ENCODE data around the gene GRK4. TPM values are rescaled to one million over a fixed set of nuclear protein-coding genes. Genes with fewer than 3 reads are reported as not detected.
"Not testable (repeated sequence)": the region's sequence is repeated elsewhere in the genome, so short reads cannot be mapped to it uniquely, and the experiment has no call there.

Gene GRK4
- total and polyA plus RNA-seq, 7 donors = 0.60 to 10.2 (median 3.9) TPM

GRCh38 chr4:2943364-2944090 lies 19.8 kb upstream of the GRK4 start:
- intact Hi-C loops (cut with DNase I) = no loop called here
- Histone ChIP-seq H3K4me3 (no peak overlapping the region), H3K27ac (no peak overlapping the region), H3K9me3 (no peaks in the 10 kb centered on the region), H3K4me1 (no peaks in the 10 kb centered on the region), H3K36me3 (peaks cover 45 to 100% (median 73%) of the 10 kb centered on the region in 4 donors), H3K27me3 (no peaks in the 10 kb centered on the region)
- 94 to 96% methylated on average over 20 of the region's 20 CpGs for WGBS, 2 donors
- DNase-seq = no peak
- TF ChIP-seq POLR2A (IDR thresholded peaks at IDR 0.05) = no peak

GRCh38 chr4:2944091-2944482 lies 19.3 kb upstream of the GRK4 start:
- peaks cover 41 to 100% (median 68%) of the 10 kb centered on the region in 4 donors for H3K36me3 ChIP-seq
- no peaks in the 10 kb centered on the region for H3K4me1 ChIP-seq
- H3K27ac ChIP-seq = no peak overlapping the region
- TF ChIP-seq EP300 (IDR thresholded peaks at IDR 0.05) (no peak), POLR2AphosphoS5 (IDR thresholded peaks at IDR 0.05) (no peak), POLR2A (IDR thresholded peaks at IDR 0.05) (no peak), CTCF (IDR thresholded peaks at IDR 0.05) (no peak)
- H3K27me3 ChIP-seq = no peaks in the 10 kb centered on the region
- no peak overlapping the region for H3K4me3 ChIP-seq
- WGBS, 2 donors = 86 to 92% methylated on average over 11 of the region's 11 CpGs
- H3K9me3 ChIP-seq = no peaks in the 10 kb centered on the region
- DNase-seq = no peak
- intact Hi-C loops (cut with DNase I) = no loop called here

DNA sequence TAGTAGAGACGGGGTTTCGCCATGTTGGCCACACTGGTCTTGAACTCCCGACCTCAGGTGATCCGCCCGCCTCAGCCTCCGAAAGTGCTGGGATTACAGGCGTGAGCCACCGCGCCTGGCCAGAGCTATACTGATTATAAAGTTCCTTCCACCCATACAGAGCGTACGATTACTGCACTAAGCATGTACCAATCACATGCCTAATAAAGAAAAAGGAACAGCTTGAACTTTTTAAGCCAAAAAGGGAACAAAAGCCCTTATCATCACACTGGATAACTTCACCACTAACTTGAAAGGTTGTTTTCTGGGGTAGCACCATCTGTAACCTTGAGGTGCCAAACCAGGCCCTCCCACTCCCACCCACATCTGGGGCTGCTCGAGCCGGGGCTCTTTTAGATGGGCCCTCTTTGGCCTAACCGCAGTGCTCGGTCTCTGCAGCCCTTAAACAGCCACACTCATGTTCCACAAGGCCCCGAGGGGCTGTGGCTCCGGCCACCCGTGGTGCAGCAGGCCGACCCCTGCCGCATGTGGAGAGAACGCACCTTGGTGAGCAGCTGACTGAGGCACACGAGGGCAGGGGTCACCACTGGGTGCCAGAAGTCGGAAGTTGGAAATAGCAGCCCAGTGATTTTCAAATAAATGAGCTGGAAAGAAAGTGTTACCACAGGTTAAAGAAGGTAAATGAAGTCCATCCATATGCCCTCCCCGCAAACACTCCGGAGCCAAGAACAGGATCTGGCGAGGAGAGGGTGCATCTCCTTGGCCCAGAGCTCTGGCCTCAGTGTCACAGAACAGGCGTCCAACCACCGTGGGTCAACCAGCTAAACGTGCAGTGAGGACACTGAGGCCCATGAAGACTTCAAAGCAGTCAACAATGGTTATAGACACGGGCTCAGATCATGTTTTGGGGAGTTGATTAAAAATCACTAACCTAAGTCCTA lies 18.5 kb upstream of the GRK4 start:
- Histone ChIP-seq H3K9me3 (no peaks in the 10 kb centered on the region), H3K4me1 (no peaks in the 10 kb centered on the region), H3K27ac (no peak overlapping the region), H3K27me3 (no peaks in the 10 kb centered on the region), H3K36me3 (peaks cover 39 to 100% (median 67%) of the 10 kb centered on the region in 4 donors), H3K4me3 (no peak overlapping the region)
- TF ChIP-seq POLR2A (IDR thresholded peaks at IDR 0.05) (no peak), POLR2AphosphoS5 (IDR thresholded peaks at IDR 0.05) (no peak), EP300 (IDR thresholded peaks at IDR 0.05) (no peak), CTCF (IDR thresholded peaks at IDR 0.05) (no peak)
- WGBS, 2 donors = 90 to 92% methylated on average over 30 of the region's 30 CpGs
- peak; percentile 52 for DNase-seq
- intact Hi-C loops (cut with DNase I) = no loop called here

DNA sequence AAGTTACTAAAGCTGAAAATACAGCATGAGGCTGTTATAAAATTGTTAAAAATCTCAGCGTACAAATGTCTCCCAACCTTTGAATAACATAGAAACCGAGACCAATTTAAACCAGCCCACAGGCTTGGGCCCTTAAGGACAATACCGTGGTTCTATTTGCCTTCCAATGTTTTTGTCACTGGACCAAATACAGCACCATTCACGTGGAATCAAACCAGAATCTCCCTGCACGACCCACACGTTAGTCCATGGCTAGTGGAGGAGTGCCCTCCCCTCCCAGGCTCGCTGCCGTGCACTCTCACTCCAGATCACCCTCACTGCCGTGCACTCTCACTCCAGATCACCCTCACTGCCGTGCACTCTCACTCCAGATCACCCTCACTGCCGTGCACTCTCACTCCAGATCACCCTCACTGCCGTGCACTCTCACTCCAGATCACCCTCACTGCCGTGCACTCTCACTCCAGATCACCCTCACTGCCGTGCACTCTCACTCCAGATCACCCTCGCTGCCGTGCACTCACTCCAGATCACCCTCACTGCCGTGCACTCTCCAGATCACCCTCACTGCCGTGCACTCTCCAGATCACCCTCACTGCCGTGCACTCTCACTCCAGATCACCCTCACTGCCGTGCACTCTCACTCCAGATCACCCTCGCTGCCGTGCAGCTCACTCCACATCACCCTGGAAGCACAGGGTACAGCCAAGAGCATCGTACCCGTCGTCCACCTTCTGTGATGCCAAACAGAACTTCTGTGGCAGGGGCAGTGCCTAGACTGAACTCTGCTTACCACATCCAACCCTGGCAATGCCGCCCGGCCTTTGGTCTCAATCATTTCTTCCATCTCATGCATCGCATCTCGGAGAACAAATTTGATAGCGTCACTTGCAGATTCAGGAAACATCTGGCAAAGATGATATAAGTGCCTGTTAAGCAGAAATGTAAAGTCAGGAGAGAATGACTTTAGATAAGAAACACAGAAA lies 17.5 kb upstream of the GRK4 start:
- H3K4me1 ChIP-seq; H3K27me3 ChIP-seq; H3K4me3 ChIP-seq; H3K27ac ChIP-seq; intact Hi-C loops (cut with DNase I); H3K9me3 ChIP-seq: not testable (repeated sequence)
- WGBS, 2 donors = 94% methylated on average over 28 of the region's 30 CpGs
- DNase-seq = peak; percentile 57
- peaks cover 42 to 100% (median 64%) of the 10 kb centered on the region in 4 donors for H3K36me3 ChIP-seq

GRCh38 chr4:2946812-2947600 lies 16.4 kb upstream of the GRK4 start:
- TF ChIP-seq POLR2A (IDR thresholded peaks at IDR 0.05) (no peak), CTCF (IDR thresholded peaks at IDR 0.05) (no peak), EP300 (IDR thresholded peaks at IDR 0.05) (no peak)
- no peak overlapping the region for H3K4me3 ChIP-seq
- no peaks in the 10 kb centered on the region for H3K27me3 ChIP-seq
- DNase-seq = peak; percentile 64
- WGBS, 2 donors = 84 to 94% methylated on average over 19 of the region's 19 CpGs
- peaks cover 51 to 100% (median 66%) of the 10 kb centered on the region in 4 donors for H3K36me3 ChIP-seq
- intact Hi-C loops (cut with DNase I) = no loop called here
- H3K27ac ChIP-seq = no peak overlapping the region
- no peaks in the 10 kb centered on the region for H3K4me1 ChIP-seq
- no peaks in the 10 kb centered on the region for H3K9me3 ChIP-seq
